DND-41 (cell line): Measurements from ENCODE around the gene ISG20.

Experiments
- ATAC-seq: fragments of 200-7000 bp; cut with Tn5 transposase; 3 replicates; pipeline ENCODE4 v1.9.1; 2021; ENCODE audit warnings: low read depth; ENCODE audit not compliant: insufficient read depth
- DNase-seq: peaks from one replicate; pipeline ENCODE4 v3.0.0-alpha.2; 2020
- H2AFZ ChIP-seq: 2 replicates; pipeline ENCODE4 v1.6.0; 2012; ENCODE audit warnings: low read depth, low read length
- H3K27ac ChIP-seq: 2 replicates; pipeline ENCODE4 v1.5.1; 2012; ENCODE audit warnings: low read length, inconsistent platforms
- H3K27me3 ChIP-seq: fragments of 200-600 bp; sonication (generic); 2 replicates; pipeline ENCODE4 v1.6.0; 2012; ENCODE audit warnings: low read length, mild to moderate bottlenecking, inconsistent platforms; ENCODE audit not compliant: insufficient read depth, poor library complexity
- H3K36me3 ChIP-seq: 2 replicates; pipeline ENCODE4 v1.5.1; 2012; ENCODE audit warnings: low read length, inconsistent platforms; ENCODE audit not compliant: insufficient read depth
- H3K4me1 ChIP-seq: 2 replicates; pipeline ENCODE4 v1.5.1; 2012; ENCODE audit warnings: mild to moderate bottlenecking, low read length; ENCODE audit not compliant: insufficient read depth
- H3K4me2 ChIP-seq: 2 replicates; pipeline ENCODE4 v1.6.0; 2012; ENCODE audit warnings: mild to moderate bottlenecking, moderate library complexity, low read length, inconsistent platforms; ENCODE audit not compliant: insufficient read depth
- H3K4me3 ChIP-seq, 2 experiments: fragments of 200-600 bp in 1 of 2; shearing (Covaris generic) in 1 of 2; 2 replicates each; pipeline ENCODE4 v1.5.1; 2012 to 2016; ENCODE audit warnings: inconsistent platforms in 2 of 2, low read length in 2 of 2, mild to moderate bottlenecking in 2 of 2, low read depth in 1 of 2, moderate library complexity in 1 of 2
- H3K79me2 ChIP-seq: 2 replicates; pipeline ENCODE4 v1.6.0; 2012; ENCODE audit warnings: low read length, inconsistent platforms; ENCODE audit not compliant: insufficient read depth
- H3K9ac ChIP-seq: 2 replicates; pipeline ENCODE4 v1.6.0; 2012; ENCODE audit warnings: low read depth, mild to moderate bottlenecking, inconsistent platforms, low read length, moderate library complexity
- H3K9me3 ChIP-seq: 2 replicates; pipeline ENCODE4 v1.5.1; 2012; ENCODE audit warnings: low read length, moderate library complexity, mild to moderate bottlenecking, inconsistent platforms; ENCODE audit not compliant: insufficient read depth, severe bottlenecking
- H4K20me1 ChIP-seq: 2 replicates; pipeline ENCODE4 v1.6.0; 2012; ENCODE audit warnings: low read length; ENCODE audit not compliant: insufficient read depth
- EZH2 ChIP-seq: IDR thresholded peaks from 3 replicates; pipeline ENCODE4 v1.6.1; 2012; ENCODE audit warnings: borderline replicate concordance, low read depth, mild to moderate bottlenecking, moderate library complexity, low read length, inconsistent platforms; ENCODE audit not compliant: severe bottlenecking
- TF ChIP-seq, protein P1 (sequence below): IDR thresholded peaks from 2 replicates; pipeline ENCODE4 v1.5.1; 2012; ENCODE audit warnings: borderline replicate concordance, low read length, moderate library complexity, mild to moderate bottlenecking; ENCODE audit not compliant: poor library complexity, severe bottlenecking; ENCODE audit errors: extremely low read depth

Gene ISG20

DNA sequence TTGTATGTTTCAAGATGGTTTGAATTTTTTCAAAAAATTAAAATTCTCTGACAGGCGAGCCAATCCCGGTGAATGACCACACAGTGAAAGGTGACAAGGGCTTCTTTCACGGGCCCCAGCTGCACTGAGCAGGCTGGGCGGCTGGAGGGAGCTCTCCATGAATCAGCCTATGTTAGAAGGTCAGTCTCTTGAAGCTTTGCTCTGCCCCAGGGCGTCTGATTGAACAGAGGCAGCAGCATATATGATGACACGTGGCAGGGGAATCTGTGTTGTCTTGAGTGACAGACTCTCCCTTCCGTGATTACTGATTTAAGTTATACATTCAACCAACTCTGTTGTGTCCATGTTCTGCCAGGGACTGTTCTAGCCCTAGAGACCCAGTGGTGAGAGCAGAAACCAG lies 51.5 kb downstream of the ISG20 start:
- Histone ChIP-seq H3K36me3 (no peaks in the 10 kb centered on the region), H3K4me1 (no peaks in the 10 kb centered on the region), H3K27me3 (peaks cover 10% of the 10 kb centered on the region), H3K4me2 (no peak overlapping the region), H3K9ac (no peak overlapping the region), H4K20me1 (no peaks in the 10 kb centered on the region), H3K27ac (no peak overlapping the region), H2AFZ (no peak overlapping the region), H3K79me2 (no peaks in the 10 kb centered on the region), H3K9me3 (no peaks in the 10 kb centered on the region), H3K4me3 (no peak overlapping the region)
- no peak for DNase-seq
- no peak for TF ChIP-seq EZH2
- TF ChIP-seq, protein P1, sequence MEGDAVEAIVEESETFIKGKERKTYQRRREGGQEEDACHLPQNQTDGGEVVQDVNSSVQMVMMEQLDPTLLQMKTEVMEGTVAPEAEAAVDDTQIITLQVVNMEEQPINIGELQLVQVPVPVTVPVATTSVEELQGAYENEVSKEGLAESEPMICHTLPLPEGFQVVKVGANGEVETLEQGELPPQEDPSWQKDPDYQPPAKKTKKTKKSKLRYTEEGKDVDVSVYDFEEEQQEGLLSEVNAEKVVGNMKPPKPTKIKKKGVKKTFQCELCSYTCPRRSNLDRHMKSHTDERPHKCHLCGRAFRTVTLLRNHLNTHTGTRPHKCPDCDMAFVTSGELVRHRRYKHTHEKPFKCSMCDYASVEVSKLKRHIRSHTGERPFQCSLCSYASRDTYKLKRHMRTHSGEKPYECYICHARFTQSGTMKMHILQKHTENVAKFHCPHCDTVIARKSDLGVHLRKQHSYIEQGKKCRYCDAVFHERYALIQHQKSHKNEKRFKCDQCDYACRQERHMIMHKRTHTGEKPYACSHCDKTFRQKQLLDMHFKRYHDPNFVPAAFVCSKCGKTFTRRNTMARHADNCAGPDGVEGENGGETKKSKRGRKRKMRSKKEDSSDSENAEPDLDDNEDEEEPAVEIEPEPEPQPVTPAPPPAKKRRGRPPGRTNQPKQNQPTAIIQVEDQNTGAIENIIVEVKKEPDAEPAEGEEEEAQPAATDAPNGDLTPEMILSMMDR = no peak
- ATAC-seq = no peak

DNA sequence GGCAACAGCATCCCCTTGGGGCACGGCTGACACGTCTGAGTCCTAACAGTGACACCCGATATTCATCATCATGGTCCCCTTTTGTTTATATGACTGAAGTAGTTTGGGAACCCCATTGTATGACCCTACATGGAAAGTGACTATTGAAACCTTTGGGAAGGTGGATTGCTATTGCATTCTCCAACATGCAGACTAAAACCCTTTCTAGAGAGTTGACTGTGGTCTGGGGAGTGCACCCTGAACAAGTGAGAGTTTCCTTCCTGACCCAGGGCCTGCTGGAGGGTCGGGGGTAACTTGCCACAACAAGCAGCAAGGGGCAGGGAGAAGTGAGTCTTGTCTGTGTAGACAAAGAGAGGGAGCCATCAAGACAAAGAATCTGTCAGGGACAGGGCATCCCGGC lies 54.4 kb downstream of the ISG20 start:
- Histone ChIP-seq H2AFZ (no peak overlapping the region), H3K36me3 (no peaks in the 10 kb centered on the region)
- no peak for TF ChIP-seq EZH2
- TF ChIP-seq, protein P1 = no peak

DNA sequence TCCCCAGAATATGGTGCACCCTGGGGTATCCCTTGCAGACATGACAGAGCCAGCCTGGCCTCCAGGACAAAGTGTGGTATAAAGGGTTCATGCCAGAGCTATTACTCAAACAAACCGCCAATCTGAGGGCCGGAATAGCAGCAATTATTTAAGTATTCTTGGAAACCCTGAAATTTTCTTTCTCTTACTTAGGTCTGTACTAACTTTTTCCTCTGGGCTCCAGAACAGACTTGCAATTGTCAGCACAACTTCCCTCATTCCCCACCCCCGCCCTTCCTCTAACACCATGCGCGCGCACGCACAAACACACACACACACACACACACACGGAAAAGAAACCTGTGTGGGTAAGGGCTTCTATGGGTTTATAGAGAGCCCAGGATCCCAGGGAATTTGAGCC lies 56.3 kb downstream of the ISG20 start:
- Histone ChIP-seq H3K9ac (no peak overlapping the region), H3K79me2 (no peaks in the 10 kb centered on the region), H2AFZ (no peak overlapping the region), H3K27ac (no peak overlapping the region), H4K20me1 (no peaks in the 10 kb centered on the region), H3K4me1 (no peaks in the 10 kb centered on the region), H3K36me3 (no peaks in the 10 kb centered on the region), H3K27me3 (no peaks in the 10 kb centered on the region), H3K9me3 (no peaks in the 10 kb centered on the region), H3K4me2 (no peak overlapping the region), H3K4me3 (no peak overlapping the region)
- ATAC-seq (no peak), DNase-seq (no peak)
- TF ChIP-seq, protein P1 = no peak
- TF ChIP-seq EZH2 = no peak

More for the DNA sequence above, 54.4 kb downstream of the ISG20 start:
- Histone ChIP-seq H4K20me1 (no peaks in the 10 kb centered on the region), H3K4me1 (no peaks in the 10 kb centered on the region), H3K9me3 (no peaks in the 10 kb centered on the region), H3K27ac (no peak overlapping the region), H3K9ac (no peak overlapping the region), H3K27me3 (peaks cover 10% of the 10 kb centered on the region), H3K4me2 (no peak overlapping the region), H3K79me2 (no peaks in the 10 kb centered on the region), H3K4me3 (no peak overlapping the region)
- DNase-seq (no peak), ATAC-seq (no peak)
